ENCODE data around the gene FSTL4.

DNA sequence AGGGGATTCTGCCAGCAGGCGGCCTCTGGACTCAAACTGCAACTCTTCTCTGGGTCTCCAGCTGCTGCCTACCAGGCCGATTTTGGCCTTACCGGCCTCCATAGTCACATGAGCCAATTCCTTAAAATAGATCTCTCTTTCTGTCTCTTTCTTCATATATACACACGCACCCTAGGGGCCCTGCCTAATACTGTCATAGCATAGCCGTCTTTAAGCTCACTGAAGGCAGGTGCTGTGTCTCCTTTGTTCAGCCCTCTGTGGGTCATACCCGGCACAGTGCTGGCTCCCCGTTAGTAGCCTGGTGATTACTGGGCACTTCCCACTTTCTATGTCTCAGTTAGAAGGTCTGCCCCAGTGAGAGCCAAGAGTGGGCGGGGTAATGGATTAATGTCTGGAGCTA, 419.6 kb downstream of the FSTL4 start:
- TF ChIP-seq, protein P1, sequence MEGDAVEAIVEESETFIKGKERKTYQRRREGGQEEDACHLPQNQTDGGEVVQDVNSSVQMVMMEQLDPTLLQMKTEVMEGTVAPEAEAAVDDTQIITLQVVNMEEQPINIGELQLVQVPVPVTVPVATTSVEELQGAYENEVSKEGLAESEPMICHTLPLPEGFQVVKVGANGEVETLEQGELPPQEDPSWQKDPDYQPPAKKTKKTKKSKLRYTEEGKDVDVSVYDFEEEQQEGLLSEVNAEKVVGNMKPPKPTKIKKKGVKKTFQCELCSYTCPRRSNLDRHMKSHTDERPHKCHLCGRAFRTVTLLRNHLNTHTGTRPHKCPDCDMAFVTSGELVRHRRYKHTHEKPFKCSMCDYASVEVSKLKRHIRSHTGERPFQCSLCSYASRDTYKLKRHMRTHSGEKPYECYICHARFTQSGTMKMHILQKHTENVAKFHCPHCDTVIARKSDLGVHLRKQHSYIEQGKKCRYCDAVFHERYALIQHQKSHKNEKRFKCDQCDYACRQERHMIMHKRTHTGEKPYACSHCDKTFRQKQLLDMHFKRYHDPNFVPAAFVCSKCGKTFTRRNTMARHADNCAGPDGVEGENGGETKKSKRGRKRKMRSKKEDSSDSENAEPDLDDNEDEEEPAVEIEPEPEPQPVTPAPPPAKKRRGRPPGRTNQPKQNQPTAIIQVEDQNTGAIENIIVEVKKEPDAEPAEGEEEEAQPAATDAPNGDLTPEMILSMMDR (IDR thresholded peaks at IDR 0.05) = no peak
- no peak for TF ChIP-seq POLR2A (IDR thresholded peaks at IDR 0.05)

All from ovary (tissue), 3 donors.